PC-9 (cell line): ENCODE data around the gene GOLIM4.

Experiments
- EZH2 ChIP-seq: fragments of 200-600 bp; sonication (generic); IDR thresholded peaks from 2 replicates; pipeline ENCODE4 v1.8.0; 2017; ENCODE audit warnings: antibody characterized with exemption, low read depth
- TF ChIP-seq, protein P1 (sequence below): fragments of 200-600 bp; sonication (generic); conservative IDR thresholded peaks from 2 replicates; pipeline ENCODE4 v1.6.1; 2017; ENCODE audit warnings: mixed run types, antibody characterized with exemption, mild to moderate bottlenecking, moderate library complexity

DNA sequence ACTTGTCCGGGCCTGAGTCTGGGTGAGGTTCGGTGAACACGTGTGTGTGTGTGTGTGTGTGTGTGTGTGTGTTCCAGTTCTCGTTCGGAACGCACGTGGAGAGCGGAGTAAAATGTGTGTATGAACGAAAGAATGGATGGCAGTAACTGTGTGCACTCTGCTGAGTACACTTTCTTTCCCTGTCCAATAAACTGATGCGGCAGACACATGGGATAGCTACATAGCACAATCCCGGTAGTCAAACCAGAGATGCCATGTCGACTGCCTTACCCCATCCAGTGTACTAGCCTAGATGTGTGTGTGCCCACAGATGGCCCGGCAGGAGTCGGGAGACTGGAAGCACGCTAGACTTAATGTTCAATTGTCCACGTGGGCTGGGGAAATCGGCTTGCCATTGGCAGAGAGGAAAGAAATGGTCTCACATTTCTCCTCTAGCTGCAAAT, 507 bp upstream of the GOLIM4 start:
- TF ChIP-seq, protein P1, sequence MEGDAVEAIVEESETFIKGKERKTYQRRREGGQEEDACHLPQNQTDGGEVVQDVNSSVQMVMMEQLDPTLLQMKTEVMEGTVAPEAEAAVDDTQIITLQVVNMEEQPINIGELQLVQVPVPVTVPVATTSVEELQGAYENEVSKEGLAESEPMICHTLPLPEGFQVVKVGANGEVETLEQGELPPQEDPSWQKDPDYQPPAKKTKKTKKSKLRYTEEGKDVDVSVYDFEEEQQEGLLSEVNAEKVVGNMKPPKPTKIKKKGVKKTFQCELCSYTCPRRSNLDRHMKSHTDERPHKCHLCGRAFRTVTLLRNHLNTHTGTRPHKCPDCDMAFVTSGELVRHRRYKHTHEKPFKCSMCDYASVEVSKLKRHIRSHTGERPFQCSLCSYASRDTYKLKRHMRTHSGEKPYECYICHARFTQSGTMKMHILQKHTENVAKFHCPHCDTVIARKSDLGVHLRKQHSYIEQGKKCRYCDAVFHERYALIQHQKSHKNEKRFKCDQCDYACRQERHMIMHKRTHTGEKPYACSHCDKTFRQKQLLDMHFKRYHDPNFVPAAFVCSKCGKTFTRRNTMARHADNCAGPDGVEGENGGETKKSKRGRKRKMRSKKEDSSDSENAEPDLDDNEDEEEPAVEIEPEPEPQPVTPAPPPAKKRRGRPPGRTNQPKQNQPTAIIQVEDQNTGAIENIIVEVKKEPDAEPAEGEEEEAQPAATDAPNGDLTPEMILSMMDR, result no peak
- no peak for TF ChIP-seq EZH2
